ENCODE data around the gene TNK2.

The TNK2 gene

DNA sequence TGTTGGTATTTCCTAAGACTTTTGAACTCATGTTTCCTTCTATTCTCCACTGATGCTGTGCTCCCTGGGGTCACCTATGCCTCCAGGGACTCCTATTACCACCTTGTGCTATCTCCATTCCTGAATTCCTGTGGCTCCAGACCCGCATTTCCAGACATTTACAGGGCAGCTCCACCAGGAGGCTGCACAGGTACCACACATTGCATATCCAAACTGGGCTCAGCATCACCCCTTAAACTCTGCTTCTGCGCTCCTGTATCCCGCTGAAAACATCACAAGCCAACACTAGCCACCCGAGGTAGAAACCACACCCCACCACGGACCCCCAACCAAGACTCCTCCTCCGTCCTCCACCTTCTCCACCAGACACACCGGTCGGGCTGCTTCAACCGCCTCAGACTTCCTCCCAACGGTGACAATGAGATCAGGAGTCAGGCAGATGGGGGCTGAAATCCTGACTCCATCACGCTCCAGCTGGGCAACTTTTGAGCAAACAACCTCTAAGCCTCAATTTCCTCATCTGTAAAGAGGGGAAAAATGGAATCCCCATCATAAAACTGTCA is 10.4 kb downstream of the TNK2 start:
- DNase-seq: no peak

DNA sequence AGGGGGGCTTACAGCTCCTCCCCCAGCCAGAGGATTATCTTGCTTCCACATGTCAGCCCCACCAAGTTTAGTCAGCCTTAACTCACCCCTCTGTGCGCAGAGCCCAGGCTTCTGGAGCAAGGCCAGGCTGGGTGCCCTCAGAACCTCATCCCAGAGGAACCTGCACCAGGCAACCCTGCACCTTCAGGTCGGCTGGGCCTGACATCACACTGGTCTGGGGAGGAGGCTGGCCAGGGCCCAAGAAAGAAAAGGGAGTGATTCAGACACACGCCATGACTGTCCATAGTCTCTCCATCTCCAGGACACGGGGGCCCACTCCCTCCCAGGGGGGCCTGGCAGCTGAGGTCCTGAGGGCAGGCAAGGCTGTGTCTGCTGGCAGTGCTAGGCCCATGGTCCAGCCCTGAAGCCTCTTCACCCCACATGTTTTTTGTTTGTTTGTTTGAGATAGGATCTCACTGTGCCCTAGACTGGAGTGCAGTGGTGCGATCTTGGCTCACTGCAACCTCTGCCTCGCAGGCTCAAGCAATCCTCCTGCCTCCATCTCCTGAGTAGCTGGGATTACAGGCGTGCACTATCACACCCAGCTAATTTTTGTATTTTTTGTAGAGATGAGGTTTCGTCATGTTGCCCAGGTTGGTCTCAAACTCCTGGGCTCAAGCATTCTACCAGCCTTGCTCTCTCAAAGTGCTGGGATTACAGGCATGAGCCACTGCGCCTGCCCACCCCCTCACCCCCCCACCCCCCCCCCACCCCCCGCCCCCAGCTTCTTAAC is 11.1 kb downstream of the TNK2 start:
- DNase-seq: no peak

GRCh38 chr3:195896361-195897080 is 11.8 kb downstream of the TNK2 start:
- DNase-seq: no peak

- DNase-seq: peak; percentile 89
Observed at GRCh38 chr3:195895861-195896360, 12.4 kb downstream of the TNK2 start.

GRCh38 chr3:195895078-195895860 is 13.1 kb downstream of the TNK2 start:
- DNase-seq: peak; percentile 89

DNA sequence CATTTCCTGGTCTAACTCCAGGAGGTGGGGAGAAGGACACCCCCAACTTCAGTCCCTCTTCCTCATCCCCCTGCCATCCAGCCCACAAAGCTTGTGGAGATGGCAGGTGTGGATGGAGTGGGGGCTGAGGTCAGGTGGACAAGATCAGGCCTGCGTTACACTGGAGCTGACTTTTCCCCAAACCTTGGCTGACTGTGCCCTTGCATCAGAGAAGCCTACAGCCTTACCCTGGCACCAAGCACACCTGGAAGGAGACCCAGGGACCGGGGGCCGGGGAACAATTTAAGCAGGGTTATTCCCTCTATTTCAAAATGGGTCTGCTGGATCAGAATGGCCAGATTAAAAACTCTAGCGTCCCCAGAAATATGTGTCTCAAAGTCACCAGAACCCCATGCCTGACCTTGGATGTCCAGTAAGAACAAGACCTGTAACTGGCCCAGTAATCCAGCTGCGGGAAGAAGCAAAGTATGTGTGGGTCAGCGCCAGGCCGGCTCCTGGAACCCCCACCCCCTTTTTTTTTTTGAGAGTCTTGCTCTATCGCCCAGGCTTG is 14.4 kb downstream of the TNK2 start:
- DNase-seq: no peak

- no peak for DNase-seq
Observed at GRCh38 chr3:195893516-195893915, 14.8 kb downstream of the TNK2 start.

- DNase-seq: no peak
Observed at GRCh38 chr3:195893044-195893395, 15.3 kb downstream of the TNK2 start.

- no peak for DNase-seq
Observed at GRCh38 chr3:195892105-195893043, 16.0 kb downstream of the TNK2 start.

DNA sequence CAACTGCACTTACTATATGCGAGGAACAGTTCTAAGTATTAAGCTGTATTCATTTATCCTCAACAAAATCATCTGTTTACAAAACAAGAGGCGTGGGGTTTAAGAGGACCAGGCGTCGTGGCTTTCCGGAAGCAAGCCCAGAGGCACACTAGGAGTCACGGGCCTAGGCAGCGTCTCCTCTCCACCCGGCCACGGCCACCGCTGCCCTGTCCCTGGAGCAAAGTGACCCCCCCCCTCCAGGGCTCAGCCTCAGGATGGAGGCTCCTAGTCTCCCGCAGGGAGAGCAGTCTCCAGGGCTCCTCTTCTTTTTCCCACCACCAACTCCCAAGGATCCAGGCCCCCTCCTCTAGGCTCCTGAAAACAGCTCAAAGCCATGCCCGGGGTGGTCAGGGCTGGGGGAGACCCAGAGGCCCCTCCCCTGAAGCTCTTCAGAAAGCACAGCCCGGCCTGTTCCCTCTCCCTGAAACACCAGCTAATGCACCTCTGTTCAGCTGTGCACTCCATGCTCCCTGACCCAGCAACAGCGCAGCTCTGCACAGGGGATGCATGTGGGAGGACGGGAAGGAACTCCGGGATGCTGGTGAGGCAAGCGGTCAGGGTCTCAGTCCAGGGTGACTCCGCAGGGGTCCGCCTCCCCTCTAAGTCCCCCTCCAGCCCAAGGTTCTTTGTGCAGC is 16.8 kb downstream of the TNK2 start:
- DNase-seq: no peak

GRCh38 chr3:195889870-195890295 is 18.5 kb downstream of the TNK2 start:
- DNase-seq: no peak

DNA sequence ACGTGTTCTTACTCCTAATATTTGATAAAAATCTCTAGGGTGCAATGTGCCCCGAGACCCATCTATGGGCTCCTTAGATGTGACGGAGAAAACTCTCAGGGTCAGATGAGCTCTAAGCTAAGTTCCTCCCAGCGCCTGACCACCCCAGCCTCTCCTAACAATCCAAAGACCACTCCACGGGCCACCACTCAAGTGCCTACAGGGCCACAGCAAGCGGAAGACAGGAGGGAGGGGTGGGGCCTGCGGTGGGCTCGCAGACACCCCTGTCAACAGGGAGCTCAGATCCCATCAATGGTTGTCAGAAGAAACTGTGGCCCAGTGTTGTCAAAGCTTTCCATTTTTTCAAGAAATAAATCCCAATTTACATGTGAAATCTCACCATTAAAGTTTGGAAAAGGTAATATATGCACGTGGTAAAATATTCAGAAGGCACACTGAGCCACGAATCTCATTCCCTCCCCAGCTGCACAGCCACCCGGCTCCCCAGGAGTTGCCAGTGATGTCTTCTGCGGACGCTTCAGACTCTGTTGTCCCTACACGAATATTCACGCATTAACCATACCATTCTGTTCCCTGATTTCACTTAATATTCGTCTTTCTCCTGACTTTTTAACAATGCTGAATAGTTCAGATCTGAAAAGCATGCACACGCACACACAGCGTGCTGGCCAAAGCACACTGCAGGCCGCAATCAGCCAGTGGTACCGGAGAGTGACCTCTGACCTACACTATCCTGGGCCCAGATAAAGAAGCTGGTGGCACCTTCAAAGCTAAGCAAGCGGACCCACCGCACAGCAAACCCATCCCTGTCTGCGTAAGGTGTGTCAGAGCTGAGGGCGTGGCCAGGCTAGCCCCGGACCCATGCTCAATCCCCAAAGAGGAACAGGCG is 19.1 kb downstream of the TNK2 start:
- no peak for DNase-seq

GRCh38 chr3:195888311-195888761 is 20.0 kb downstream of the TNK2 start:
- DNase-seq: no peak

DNA sequence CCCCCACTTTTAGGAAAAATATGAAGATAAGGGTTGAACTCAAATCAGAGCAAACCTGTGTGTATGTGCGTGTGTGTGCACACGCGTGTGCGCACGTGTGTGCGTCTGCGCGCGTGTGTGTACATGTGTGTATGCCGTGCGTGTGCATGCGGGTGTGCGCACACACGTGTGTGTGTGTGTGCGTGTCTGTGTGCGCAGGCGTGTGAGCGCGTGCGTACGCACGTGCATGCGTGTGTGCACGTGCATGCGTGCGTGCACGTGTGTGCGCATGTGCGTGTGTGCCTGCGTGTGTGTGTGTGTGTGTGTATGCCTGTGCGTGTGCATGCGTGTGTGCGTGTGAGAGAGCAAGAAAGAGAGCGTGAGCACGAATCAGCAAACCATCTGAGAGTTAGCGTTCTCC is 20.7 kb downstream of the TNK2 start:
- no peak for DNase-seq

DNA sequence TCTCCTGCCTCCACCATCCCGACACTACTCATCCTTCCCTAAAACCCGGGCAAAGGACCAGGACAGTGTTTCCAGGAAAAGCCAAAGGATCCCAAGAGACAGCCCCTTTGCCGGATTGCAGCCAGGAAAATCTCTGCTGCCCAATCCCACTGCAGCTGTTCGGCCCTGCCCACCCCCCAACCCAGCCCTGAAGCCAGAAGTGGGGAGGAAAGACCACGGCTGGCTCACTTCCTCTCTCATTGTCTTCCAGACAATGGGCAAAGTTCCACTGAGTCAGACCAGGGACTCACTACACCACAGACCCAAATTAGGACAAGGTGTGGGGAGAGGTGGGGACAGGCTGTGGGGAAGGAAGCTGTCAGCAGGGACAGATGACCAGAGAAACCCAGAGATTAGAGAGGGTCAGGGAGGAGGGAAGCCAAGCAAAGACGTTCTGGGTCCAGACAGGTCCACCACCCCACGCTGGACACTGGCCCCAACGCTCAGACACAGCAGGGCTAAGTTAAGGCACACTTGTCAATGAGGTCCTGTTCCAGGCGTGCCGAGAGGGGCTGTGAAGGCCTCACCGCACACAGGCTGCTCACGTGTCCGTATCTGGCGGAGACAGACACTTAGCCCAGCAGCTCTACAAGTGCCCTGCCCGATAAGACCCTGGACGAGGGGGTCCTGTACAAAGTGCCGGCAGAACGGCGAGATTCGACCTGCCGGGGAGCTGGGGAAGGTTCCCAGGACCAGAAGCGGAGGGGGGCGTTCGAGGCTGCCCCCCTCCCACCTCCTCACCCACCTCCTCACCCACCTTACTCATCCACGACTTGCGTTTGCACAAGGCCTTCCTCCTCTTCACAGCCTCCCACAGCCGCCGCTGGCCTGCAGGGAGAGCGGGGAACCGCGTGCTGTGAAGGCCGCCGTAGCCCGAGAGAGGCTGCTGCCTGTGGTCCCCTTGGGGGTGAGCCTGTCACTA is 21.9 kb downstream of the TNK2 start:
- no peak for DNase-seq

- DNase-seq: no peak
Observed at GRCh38 chr3:195885036-195885891, 23.1 kb downstream of the TNK2 start.

DNA sequence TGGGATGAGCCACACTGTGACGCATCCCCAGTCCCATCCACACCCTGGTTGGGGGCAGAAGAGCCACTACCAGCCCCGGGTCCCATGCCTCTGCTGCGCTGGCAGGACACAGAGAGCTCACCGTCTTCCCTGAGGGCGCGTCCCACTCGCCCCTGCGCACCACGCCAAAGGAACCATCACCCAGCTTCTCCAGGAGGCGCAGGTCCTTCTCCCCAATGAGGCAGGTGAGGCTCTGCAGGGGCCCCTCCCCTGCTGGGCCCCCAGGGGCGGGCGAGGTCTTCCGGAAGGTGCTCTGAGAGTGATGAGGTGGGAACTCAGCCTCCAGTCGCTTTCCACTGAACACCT is 23.7 kb downstream of the TNK2 start:
- DNase-seq: no peak

DNA sequence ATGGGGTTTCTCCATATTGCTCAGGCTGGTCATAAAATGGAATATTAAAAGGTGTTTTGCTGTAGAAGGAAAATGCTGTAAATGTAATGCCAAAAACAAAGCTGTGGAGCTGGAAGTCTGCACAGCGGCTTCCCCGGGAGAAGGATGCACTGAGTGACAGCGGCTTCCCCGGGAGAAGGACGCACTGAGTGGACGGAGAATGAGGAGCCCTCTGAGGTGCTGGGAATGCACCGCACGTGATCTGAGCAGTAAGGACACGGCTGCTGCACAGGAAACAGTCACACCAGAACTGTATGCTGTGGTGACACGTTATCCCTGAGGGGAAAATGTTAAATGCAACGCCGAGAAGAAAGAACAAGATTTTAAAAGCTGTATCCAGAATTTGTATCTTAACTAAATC is 24.6 kb downstream of the TNK2 start:
- DNase-seq: no peak

Measured in activated effector memory CD4-positive, alpha-beta T cell treated with anti-CD3 and anti-CD28 coated beads, Interleukin-2, amount 50 U/mL, for 16 hours (primary cell).